HepG2 (cell line): ENCODE results near the gene EIF3M. TPM values are rescaled to one million over a fixed set of nuclear protein-coding genes. Genes with fewer than 3 reads are reported as not detected.

Source experiments
- HDAC6 ChIP-seq: fragments of 200-600 bp; sonication (generic); IDR thresholded peaks from 2 replicates; pipeline ENCODE4 v1.7.0; 2017; ENCODE audit warnings: mild to moderate bottlenecking, antibody characterized with exemption, low read length, low read depth
- NR2F2 ChIP-seq: IDR thresholded peaks from 2 replicates; pipeline ENCODE4 v1.6.1; 2012; ENCODE audit warnings: low read depth, inconsistent platforms, borderline replicate concordance
- ZBTB21 ChIP-seq: sonication (generic); formaldehyde crosslinking; IDR thresholded peaks from 2 replicates; pipeline ENCODE4 v1.4.0; 2020; ENCODE audit warnings: missing genetic modification reagents
- ZNF12 ChIP-seq: sonication (generic); formaldehyde crosslinking; IDR thresholded peaks from 2 replicates; pipeline ENCODE4 v1.5.0; 2020; ENCODE audit warnings: missing genetic modification reagents
- ZNF510 ChIP-seq: sonication (generic); formaldehyde crosslinking; IDR thresholded peaks from 2 replicates; pipeline ENCODE4 v1.4.0; 2020; ENCODE audit warnings: low read depth, mild to moderate bottlenecking, missing genetic modification reagents
- ZNF549 ChIP-seq: sonication (generic); formaldehyde crosslinking; IDR thresholded peaks from 2 replicates; pipeline ENCODE4 v1.5.0; 2020; ENCODE audit warnings: missing genetic modification reagents
- ZNF563 ChIP-seq: sonication (generic); formaldehyde crosslinking; IDR thresholded peaks from 2 replicates; pipeline ENCODE4 v1.8.0; 2022; ENCODE audit warnings: mild to moderate bottlenecking, moderate library complexity, missing genetic modification reagents
- ZNF7 ChIP-seq: IDR thresholded peaks from 2 replicates; pipeline ENCODE4 v1.6.1; 2016; ENCODE audit warnings: missing biosample characterization, missing genetic modification reagents
- polyA plus RNA-seq, 8 experiments: library from polyadenylated mRNA; depleted of rRNA in 3 of 8; stranded (reverse) in 7 of 8; unstranded in 1 of 8; fragments of >200 nt; fragmentation: Illumina TruSeq in 4 of 8; extraction: Trizol in 4 of 8; gene quantifications; 2 replicates each; pipeline versions ENCODE4 v1.2.1 to v1.2.3, GENCODE V29; 2011 to 2016; ENCODE audit warnings: low read depth in 4 of 8, missing spikeins in 1 of 8, mixed read lengths in 1 of 8; ENCODE audit not compliant: insufficient read depth in 1 of 8
- total RNA-seq, 5 experiments: library from RNA; depleted of rRNA; stranded (reverse); fragments of >200 nt; fragmentation: Illumina TruSeq; extraction: Trizol; gene quantifications; 2 replicates each; pipeline ENCODE4 v1.2.3, GENCODE V29; 2016; ENCODE audit warnings: low read depth in 1 of 5
- TF ChIP-seq, protein P1 (sequence below): sonication (generic); formaldehyde crosslinking; IDR thresholded peaks from 2 replicates; pipeline ENCODE4 v1.8.1; 2023; ENCODE audit warnings: missing genetic modification reagents, mild to moderate bottlenecking, borderline replicate concordance
- TF ChIP-seq, protein P2 (sequence below): sonication (generic); formaldehyde crosslinking; IDR thresholded peaks from 2 replicates; pipeline ENCODE4 v1.4.0; 2020; ENCODE audit warnings: missing genetic modification reagents, borderline replicate concordance
- TF ChIP-seq, protein P3 (sequence below): sonication (generic); formaldehyde crosslinking; conservative IDR thresholded peaks from 2 replicates; pipeline ENCODE4 v1.4.0; 2020; ENCODE audit warnings: missing genetic modification reagents
- TF ChIP-seq, protein P4 (sequence below): IDR thresholded peaks from 2 replicates; pipeline ENCODE4 v1.6.1; 2016; ENCODE audit warnings: low read depth
- TF ChIP-seq, protein P5 (sequence below): IDR thresholded peaks from 2 replicates; pipeline ENCODE4 v1.6.1; 2012; ENCODE audit warnings: low read depth, low read length, improper control_type of control experiment
- TF ChIP-seq, protein P6 (sequence below): sonication (generic); formaldehyde crosslinking; IDR thresholded peaks from 2 replicates; pipeline ENCODE4 v1.4.0; 2020; ENCODE audit warnings: low read depth, missing genetic modification reagents

The EIF3M gene
- total and polyA plus RNA-seq, 2 of the 13 experiments (the other 11 are each of a cell fraction or from before 2014, with no cell fraction given), result 279 to 389 TPM

DNA sequence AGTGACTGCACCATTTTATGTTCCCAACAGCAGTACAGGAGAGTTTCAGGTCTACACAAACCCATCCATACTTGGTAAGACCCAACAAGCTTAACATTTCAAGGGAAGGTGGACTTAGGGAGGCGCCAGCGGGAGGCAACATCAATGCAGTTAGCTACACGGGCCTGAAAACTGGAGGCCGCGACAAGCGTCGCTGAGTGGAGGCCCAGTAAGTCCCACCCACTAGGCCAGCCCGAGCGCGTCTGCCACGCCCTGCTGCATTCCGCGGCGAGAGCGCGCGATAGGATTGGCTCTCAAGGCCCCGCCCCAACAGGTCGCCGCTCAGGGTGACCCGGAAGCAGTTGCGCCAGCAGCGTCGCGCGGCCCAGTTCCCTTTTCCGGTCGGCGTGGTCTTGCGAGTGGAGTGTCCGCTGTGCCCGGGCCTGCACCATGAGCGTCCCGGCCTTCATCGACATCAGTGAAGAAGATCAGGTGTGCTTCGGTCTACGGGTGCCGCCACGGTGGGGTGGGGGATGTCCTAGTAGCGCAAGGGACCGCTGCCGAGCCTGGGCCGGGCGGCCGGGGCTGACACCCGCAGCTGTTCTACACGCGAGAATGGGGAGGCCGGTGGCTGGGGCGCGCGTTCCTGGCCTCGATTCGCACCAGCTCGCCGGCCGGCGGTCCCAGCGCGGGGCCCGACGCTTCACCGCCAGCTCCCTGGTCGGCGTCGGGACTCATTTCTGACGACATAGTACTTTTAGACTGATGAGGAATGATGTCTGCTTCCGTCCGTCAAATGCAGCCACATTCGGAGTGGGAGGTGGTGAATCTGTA lies at the start of gene EIF3M (continued):
- TF ChIP-seq ZNF510 (CRISPR knock-in tag) (no peak), ZNF549 (CRISPR knock-in tag) (peak; percentile 83; the same call in 1 of the 2 replicates), ZNF12 (CRISPR knock-in tag) (peak; percentile 44; the same call in 1 of the 2 replicates), ZNF7 (no peak), ZBTB21 (CRISPR knock-in tag) (no peak), NR2F2 (no peak), ZNF563 (CRISPR knock-in tag) (peak; percentile 87), HDAC6 (no peak)
- TF ChIP-seq, protein P1, sequence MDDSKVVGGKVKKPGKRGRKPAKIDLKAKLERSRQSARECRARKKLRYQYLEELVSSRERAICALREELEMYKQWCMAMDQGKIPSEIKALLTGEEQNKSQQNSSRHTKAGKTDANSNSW (CRISPR knock-in tag), result no peak
- TF ChIP-seq, protein P2, sequence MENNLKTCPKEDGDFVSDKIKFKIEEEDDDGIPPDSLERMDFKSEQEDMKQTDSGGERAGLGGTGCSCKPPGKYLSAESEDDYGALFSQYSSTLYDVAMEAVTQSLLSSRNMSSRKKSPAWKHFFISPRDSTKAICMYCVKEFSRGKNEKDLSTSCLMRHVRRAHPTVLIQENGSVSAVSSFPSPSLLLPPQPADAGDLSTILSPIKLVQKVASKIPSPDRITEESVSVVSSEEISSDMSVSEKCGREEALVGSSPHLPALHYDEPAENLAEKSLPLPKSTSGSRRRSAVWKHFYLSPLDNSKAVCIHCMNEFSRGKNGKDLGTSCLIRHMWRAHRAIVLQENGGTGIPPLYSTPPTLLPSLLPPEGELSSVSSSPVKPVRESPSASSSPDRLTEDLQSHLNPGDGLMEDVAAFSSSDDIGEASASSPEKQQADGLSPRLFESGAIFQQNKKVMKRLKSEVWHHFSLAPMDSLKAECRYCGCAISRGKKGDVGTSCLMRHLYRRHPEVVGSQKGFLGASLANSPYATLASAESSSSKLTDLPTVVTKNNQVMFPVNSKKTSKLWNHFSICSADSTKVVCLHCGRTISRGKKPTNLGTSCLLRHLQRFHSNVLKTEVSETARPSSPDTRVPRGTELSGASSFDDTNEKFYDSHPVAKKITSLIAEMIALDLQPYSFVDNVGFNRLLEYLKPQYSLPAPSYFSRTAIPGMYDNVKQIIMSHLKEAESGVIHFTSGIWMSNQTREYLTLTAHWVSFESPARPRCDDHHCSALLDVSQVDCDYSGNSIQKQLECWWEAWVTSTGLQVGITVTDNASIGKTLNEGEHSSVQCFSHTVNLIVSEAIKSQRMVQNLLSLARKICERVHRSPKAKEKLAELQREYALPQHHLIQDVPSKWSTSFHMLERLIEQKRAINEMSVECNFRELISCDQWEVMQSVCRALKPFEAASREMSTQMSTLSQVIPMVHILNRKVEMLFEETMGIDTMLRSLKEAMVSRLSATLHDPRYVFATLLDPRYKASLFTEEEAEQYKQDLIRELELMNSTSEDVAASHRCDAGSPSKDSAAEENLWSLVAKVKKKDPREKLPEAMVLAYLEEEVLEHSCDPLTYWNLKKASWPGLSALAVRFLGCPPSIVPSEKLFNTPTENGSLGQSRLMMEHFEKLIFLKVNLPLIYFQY (CRISPR knock-in tag), result peak; percentile 76; the same call in 1 of the 2 replicates
- TF ChIP-seq, protein P3, sequence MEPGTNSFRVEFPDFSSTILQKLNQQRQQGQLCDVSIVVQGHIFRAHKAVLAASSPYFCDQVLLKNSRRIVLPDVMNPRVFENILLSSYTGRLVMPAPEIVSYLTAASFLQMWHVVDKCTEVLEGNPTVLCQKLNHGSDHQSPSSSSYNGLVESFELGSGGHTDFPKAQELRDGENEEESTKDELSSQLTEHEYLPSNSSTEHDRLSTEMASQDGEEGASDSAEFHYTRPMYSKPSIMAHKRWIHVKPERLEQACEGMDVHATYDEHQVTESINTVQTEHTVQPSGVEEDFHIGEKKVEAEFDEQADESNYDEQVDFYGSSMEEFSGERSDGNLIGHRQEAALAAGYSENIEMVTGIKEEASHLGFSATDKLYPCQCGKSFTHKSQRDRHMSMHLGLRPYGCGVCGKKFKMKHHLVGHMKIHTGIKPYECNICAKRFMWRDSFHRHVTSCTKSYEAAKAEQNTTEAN (CRISPR knock-in tag), result peak; percentile 69
- TF ChIP-seq, protein P4, sequence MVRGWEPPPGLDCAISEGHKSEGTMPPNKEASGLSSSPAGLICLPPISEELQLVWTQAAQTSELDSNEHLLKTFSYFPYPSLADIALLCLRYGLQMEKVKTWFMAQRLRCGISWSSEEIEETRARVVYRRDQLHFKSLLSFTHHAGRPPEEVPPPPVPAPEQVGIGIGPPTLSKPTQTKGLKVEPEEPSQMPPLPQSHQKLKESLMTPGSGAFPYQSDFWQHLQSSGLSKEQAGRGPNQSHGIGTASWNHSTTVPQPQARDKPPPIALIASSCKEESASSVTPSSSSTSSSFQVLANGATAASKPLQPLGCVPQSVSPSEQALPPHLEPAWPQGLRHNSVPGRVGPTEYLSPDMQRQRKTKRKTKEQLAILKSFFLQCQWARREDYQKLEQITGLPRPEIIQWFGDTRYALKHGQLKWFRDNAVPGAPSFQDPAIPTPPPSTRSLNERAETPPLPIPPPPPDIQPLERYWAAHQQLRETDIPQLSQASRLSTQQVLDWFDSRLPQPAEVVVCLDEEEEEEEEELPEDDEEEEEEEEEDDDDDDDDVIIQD (CRISPR knock-in tag), result peak; percentile 59; the same call in 1 of the 2 replicates
- TF ChIP-seq, protein P5, sequence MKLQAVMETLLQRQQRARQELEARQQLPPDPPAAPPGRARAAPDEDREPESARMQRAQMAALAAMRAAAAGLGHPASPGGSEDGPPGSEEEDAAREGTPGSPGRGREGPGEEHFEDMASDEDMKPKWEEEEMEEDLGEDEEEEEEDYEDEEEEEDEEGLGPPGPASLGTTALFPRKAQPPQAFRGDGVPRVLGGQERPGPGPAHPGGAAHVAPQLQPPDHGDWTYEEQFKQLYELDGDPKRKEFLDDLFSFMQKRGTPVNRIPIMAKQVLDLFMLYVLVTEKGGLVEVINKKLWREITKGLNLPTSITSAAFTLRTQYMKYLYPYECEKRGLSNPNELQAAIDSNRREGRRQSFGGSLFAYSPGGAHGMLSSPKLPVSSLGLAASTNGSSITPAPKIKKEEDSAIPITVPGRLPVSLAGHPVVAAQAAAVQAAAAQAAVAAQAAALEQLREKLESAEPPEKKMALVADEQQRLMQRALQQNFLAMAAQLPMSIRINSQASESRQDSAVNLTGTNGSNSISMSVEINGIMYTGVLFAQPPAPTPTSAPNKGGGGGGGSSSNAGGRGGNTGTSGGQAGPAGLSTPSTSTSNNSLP, result no peak
- TF ChIP-seq, protein P6, sequence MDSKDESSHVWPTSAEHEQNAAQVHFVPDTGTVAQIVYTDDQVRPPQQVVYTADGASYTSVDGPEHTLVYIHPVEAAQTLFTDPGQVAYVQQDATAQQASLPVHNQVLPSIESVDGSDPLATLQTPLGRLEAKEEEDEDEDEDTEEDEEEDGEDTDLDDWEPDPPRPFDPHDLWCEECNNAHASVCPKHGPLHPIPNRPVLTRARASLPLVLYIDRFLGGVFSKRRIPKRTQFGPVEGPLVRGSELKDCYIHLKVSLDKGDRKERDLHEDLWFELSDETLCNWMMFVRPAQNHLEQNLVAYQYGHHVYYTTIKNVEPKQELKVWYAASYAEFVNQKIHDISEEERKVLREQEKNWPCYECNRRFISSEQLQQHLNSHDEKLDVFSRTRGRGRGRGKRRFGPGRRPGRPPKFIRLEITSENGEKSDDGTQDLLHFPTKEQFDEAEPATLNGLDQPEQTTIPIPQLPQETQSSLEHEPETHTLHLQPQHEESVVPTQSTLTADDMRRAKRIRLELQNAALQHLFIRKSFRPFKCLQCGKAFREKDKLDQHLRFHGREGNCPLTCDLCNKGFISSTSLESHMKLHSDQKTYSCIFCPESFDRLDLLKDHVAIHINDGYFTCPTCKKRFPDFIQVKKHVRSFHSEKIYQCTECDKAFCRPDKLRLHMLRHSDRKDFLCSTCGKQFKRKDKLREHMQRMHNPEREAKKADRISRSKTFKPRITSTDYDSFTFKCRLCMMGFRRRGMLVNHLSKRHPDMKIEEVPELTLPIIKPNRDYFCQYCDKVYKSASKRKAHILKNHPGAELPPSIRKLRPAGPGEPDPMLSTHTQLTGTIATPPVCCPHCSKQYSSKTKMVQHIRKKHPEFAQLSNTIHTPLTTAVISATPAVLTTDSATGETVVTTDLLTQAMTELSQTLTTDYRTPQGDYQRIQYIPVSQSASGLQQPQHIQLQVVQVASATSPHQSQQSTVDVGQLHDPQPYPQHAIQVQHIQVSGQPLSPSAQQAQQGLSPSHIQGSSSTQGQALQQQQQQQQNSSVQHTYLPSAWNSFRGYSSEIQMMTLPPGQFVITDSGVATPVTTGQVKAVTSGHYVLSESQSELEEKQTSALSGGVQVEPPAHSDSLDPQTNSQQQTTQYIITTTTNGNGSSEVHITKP, result peak; percentile 17; the same call in 1 of the 2 replicates
